Measurements from ENCODE around the gene TPSD1. TPM values are rescaled to one million over a fixed set of nuclear protein-coding genes. Genes with fewer than 3 reads are reported as not detected.

The TPSD1 gene
- total and polyA plus RNA-seq, 9 of the 15 experiments (the other 6 are each of a cell fraction or from before 2014, with no cell fraction given): not detected

DNA sequence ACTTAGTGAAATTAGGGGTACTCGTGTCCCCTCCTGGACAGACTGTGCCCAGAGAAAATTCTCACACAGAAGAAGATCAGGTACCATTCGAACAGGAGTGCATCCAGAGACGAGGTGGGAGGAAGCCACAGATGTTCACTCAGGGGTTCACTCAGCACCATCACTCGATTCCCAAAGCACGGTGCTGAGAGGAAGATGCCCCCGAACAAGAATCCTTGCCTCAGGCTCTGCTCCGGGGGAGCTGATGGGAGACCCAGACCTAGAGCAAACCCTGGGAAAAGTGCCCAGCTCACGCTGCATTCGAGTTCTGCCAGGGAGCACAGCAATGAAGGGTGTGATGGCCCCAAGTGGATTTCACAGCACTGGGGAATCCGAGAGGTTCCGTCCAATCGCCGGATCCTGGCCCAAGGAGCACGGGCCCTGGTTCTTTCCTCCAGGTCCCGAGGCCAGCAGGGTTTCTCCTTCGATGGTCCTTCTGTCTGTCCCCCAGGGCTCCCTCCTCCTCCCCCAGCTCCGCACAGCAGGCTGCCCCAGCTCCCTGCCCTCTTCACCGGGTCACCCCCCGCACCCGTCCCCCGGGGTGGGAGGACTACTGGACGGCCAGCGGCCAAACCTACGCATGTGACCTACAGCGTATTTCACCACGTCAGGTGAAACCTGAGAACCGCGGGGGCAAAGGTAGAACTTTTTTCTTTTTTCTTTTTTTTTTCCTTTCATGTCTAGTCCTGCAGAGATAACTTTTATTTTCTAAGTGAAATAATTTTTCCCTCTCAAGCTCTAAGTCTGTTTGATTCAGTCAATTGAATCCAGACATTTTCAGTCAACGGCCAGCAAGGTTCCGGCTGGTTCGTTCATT, 43.4 kb downstream of the TPSD1 start (continued):
- peak; percentile 64 for TF ChIP-seq CREM (IDR thresholded peaks at IDR 0.05; ENCODE audit: low read depth)
- TF ChIP-seq MBD1 (CRISPR knock-in tag; IDR thresholded peaks at IDR 0.05): no peak
- TF ChIP-seq ETS2 (tag; IDR thresholded peaks at IDR 0.05; ENCODE audit: borderline replicate concordance, poor library complexity, severe bottlenecking): no peak
- 0 out of 2 replicates have a peak, but pooled peaks have one; percentile 31 for TF ChIP-seq ZBTB12 (CRISPR knock-in tag; IDR thresholded peaks at IDR 0.05)
- peak; percentile 27 for TF ChIP-seq POLR2B (IDR thresholded peaks at IDR 0.05; ENCODE audit: low read depth, partially characterized antibody)
- TF ChIP-seq SMARCE1 (IDR thresholded peaks at IDR 0.05): peak; percentile 37; the same call in 1 of the 2 replicates
- TF ChIP-seq ATF7 (IDR thresholded peaks at IDR 0.05): peak; percentile 49
- 0 out of 2 replicates have a peak, but pooled peaks have one; percentile 43 for TF ChIP-seq ADNP (tag; IDR thresholded peaks at IDR 0.05)
- 0 out of 2 replicates have a peak, but pooled peaks have one; percentile 29 for TF ChIP-seq ZEB2 (IDR thresholded peaks at IDR 0.05)
- no peak for TF ChIP-seq ATF1 (CRISPR knock-in tag; IDR thresholded peaks at IDR 0.05)
- TF ChIP-seq ATF1 (tag; IDR thresholded peaks at IDR 0.05): peak; percentile 86
- TF ChIP-seq HDAC2 (IDR thresholded peaks at IDR 0.05): 0 out of 2 replicates have a peak, but pooled peaks have one; percentile 20
- no peak for TF ChIP-seq SMC3 (conservative IDR thresholded peaks at IDR 0.05; ENCODE audit: insufficient read depth, low read depth, low read length)
- TF ChIP-seq L3MBTL2 (IDR thresholded peaks at IDR 0.05): peak; percentile 80
- peak; percentile 77 for TF ChIP-seq EGR1 (conservative IDR thresholded peaks at IDR 0.05)
- TF ChIP-seq RCOR1 (IDR thresholded peaks at IDR 0.05; ENCODE audit: borderline replicate concordance in 1 of 2, low read depth in 2 of 2, low read length in 2 of 2): no peak
- TF ChIP-seq, protein P1, sequence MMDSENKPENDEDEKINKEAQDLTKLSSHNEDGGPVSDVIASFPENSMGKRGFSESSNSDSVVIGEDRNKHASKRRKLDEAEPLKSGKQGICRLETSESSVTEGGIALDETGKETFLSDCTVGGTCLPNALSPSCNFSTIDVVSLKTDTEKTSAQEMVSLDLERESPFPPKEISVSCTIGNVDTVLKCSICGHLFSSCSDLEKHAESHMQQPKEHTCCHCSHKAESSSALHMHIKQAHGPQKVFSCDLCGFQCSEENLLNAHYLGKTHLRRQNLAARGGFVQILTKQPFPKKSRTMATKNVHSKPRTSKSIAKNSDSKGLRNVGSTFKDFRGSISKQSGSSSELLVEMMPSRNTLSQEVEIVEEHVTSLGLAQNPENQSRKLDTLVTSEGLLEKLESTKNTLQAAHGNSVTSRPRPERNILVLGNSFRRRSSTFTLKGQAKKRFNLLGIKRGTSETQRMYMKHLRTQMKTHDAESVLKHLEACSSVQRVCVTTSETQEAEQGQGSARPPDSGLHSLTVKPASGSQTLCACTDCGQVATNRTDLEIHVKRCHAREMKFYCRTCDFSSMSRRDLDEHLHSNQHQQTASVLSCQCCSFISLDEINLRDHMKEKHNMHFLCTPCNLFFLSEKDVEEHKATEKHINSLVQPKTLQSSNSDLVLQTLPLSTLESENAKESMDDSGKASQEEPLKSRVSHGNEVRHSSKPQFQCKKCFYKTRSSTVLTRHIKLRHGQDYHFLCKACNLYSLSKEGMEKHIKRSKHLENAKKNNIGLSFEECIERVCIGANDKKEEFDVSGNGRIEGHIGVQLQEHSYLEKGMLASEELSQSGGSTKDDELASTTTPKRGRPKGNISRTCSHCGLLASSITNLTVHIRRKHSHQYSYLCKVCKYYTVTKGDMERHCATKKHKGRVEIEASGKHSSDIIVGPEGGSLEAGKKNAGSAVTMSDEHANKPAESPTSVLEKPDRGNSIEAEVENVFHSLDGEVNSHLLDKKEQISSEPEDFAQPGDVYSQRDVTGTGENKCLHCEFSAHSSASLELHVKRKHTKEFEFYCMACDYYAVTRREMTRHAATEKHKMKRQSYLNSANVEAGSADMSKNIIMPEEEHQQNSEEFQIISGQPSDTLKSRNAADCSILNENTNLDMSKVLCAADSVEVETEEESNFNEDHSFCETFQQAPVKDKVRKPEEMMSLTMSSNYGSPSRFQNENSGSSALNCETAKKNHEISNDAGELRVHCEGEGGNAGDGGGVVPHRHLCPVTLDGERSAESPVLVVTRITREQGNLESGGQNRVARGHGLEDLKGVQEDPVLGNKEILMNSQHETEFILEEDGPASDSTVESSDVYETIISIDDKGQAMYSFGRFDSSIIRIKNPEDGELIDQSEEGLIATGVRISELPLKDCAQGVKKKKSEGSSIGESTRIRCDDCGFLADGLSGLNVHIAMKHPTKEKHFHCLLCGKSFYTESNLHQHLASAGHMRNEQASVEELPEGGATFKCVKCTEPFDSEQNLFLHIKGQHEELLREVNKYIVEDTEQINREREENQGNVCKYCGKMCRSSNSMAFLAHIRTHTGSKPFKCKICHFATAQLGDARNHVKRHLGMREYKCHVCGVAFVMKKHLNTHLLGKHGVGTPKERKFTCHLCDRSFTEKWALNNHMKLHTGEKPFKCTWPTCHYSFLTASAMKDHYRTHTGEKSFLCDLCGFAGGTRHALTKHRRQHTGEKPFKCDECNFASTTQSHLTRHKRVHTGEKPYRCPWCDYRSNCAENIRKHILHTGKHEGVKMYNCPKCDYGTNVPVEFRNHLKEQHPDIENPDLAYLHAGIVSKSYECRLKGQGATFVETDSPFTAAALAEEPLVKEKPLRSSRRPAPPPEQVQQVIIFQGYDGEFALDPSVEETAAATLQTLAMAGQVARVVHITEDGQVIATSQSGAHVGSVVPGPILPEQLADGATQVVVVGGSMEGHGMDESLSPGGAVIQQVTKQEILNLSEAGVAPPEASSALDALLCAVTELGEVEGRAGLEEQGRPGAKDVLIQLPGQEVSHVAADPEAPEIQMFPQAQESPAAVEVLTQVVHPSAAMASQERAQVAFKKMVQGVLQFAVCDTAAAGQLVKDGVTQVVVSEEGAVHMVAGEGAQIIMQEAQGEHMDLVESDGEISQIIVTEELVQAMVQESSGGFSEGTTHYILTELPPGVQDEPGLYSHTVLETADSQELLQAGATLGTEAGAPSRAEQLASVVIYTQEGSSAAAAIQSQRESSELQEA (IDR thresholded peaks at IDR 0.05; ENCODE audit: low read depth): peak; percentile 63; the same call in 1 of the 2 replicates
